CD4-positive, alpha-beta memory T cell (primary cell): ENCODE measurements around the gene AVP. TPM values are rescaled to one million over a fixed set of nuclear protein-coding genes. Genes with fewer than 3 reads are reported as not detected.

Experiments used
- CTCF ChIA-PET: fragments of 350-600 bp; sonication (Branson Sonifier 250); formaldehyde crosslinking; loops from one replicate; lab custom pipeline; 2021; ENCODE audit warnings: inconsistent platforms; ENCODE audit not compliant: partially characterized antibody; lab: Charles Lee
- POLR2A ChIA-PET: fragments of 350-600 bp; sonication (Branson Sonifier 250); formaldehyde crosslinking; loops from one replicate; lab custom pipeline; 2021; ENCODE audit not compliant: partially characterized antibody; lab: Charles Lee
- DNase-seq, 5 donors: peaks; one replicate each; pipeline versions ENCODE4 v3.0.0 to v3.0.0-alpha.2; 2020 to 2022; ENCODE audit warnings: mixed read lengths in 1 of 5
- H3K27ac ChIP-seq: one replicate; pipeline ENCODE4 v1.7.0; 2013; ENCODE audit warnings: low read depth, low read length
- H3K27me3 ChIP-seq: 2 replicates; pipeline ENCODE4 v1.7.0; 2013; ENCODE audit warnings: mild to moderate bottlenecking, low read length, moderate library complexity; ENCODE audit not compliant: insufficient read depth
- H3K36me3 ChIP-seq: 2 replicates; pipeline ENCODE4 v1.7.0; 2013; ENCODE audit warnings: mild to moderate bottlenecking, low read length, moderate library complexity; ENCODE audit not compliant: insufficient read depth
- H3K4me1 ChIP-seq: 2 replicates; pipeline ENCODE4 v1.7.0; 2013; ENCODE audit warnings: mild to moderate bottlenecking, low read length, moderate library complexity; ENCODE audit not compliant: insufficient read depth
- H3K4me3 ChIP-seq, 2 donors: one replicate each; pipeline ENCODE4 v1.7.0; 2013; ENCODE audit warnings: low read length in 2 of 2, mild to moderate bottlenecking in 1 of 2
- H3K9me3 ChIP-seq, 2 donors: one replicate each; pipeline ENCODE4 v1.7.0; 2013; ENCODE audit warnings: low read length in 2 of 2, control low read depth in 1 of 2; ENCODE audit not compliant: control insufficient read depth in 1 of 2
- H3K27ac Mint-ChIP-seq, 7 donors: one replicate each; pipeline ENCODE4 v1.8.0; 2020 to 2021; ENCODE audit warnings: mixed read lengths in 7 of 7, mild to moderate bottlenecking in 6 of 7, inconsistent platforms in 3 of 7, moderate library complexity in 3 of 7
- H3K27me3 Mint-ChIP-seq, 2 donors: one replicate each; pipeline ENCODE4 v1.8.0; 2020 to 2021; ENCODE audit warnings: mixed read lengths in 2 of 2
- H3K36me3 Mint-ChIP-seq, 2 donors: one replicate each; pipeline ENCODE4 v1.8.0; 2020 to 2021; ENCODE audit warnings: mixed read lengths in 2 of 2, inconsistent platforms in 1 of 2, mild to moderate bottlenecking in 1 of 2
- H3K4me1 Mint-ChIP-seq, 4 donors: one replicate each; pipeline ENCODE4 v1.8.0; 2020 to 2021; ENCODE audit warnings: mixed read lengths in 4 of 4, mild to moderate bottlenecking in 1 of 4
- H3K4me3 Mint-ChIP-seq, 8 donors: one replicate each; pipeline ENCODE4 v1.8.0; 2020 to 2021; ENCODE audit warnings: mixed read lengths in 8 of 8, mild to moderate bottlenecking in 7 of 8, moderate library complexity in 6 of 8, inconsistent platforms in 3 of 8
- H3K9me3 Mint-ChIP-seq, 8 donors: one replicate each; pipeline ENCODE4 v1.8.0; 2020 to 2021; ENCODE audit warnings: mixed read lengths in 8 of 8, mild to moderate bottlenecking in 5 of 8, inconsistent platforms in 3 of 8, moderate library complexity in 1 of 8
- intact Hi-C: fragments of 100-400 bp; cut with micrococcal nuclease; formaldehyde crosslinking; loops from one replicate; pipeline ENCODE4 v1.15.1; 2023
- polyA plus RNA-seq, 2 donors: library from polyadenylated mRNA; unstranded; fragments of 300-500 nt; fragmentation: Illumina TruSeq; gene quantifications; one replicate each; pipeline ENCODE4 v1.2.3, GENCODE V29; 2021
- total RNA-seq, 2 experiments: library from RNA; stranded (reverse); gene quantifications; one replicate each; pipeline ENCODE4 v1.2.3, GENCODE V29; 2021

The AVP gene
- total and polyA plus RNA-seq, 4 experiments from 2014 or later, result not detected

- ChIA-PET POLR2A (interaction anchor here (0.7 to 3.5 kb wide), 9 partner anchors 8 to 131 kb away, joined by 3 to 22 read pairs (median 6); partner anchors contain the start of genes FASTKD5, ITPA, OXT and UBOX5), CTCF (interaction anchor here (0.9 kb wide), 1 partner anchor 40 kb away, joined by 3 read pairs; no protein-coding TSS in a partner anchor)
- H3K4me3 Mint-ChIP-seq, result peak overlapping the region in 7 of 8 donors; percentile 31 to 81 (median 69)
- H3K4me1 ChIP-seq, result peaks cover 16% of the 10 kb centered on the region
- H3K27me3 ChIP-seq, result peaks cover 6% of the 10 kb centered on the region
- H3K27ac Mint-ChIP-seq, result peak overlapping the region; percentile 70 to 97 (median 88)
- H3K4me3 ChIP-seq, result no peak overlapping the region
- no peaks in the 10 kb centered on the region for H3K9me3 ChIP-seq
- no peaks in the 10 kb centered on the region for H3K36me3 ChIP-seq
- no peaks in the 10 kb centered on the region for H3K9me3 Mint-ChIP-seq
- peak; percentile 31 to 63 (median 47) for DNase-seq
- intact Hi-C loops, result loop anchor here (2.0 kb wide), 2 partner anchors 21 kb away; no protein-coding TSS in a partner anchor
- H3K4me1 Mint-ChIP-seq, result peaks cover 9 to 26% (median 12%) of the 10 kb centered on the region in 4 donors
- no peaks in the 10 kb centered on the region for H3K36me3 Mint-ChIP-seq
- peak overlapping the region; percentile 25 for H3K27ac ChIP-seq
- peaks cover 4 to 17% of the 10 kb centered on the region in 2 donors for H3K27me3 Mint-ChIP-seq
Measured at GRCh38 chr20:3093861-3094361, 9.4 kb upstream of the AVP start.

- Mint-ChIP-seq H3K27ac (peak overlapping the region; percentile 88 to 98 (median 94)), H3K4me1 (peaks cover 9 to 26% (median 12%) of the 10 kb centered on the region in 4 donors), H3K9me3 (peaks cover 0 to 2% (median 0%) of the 10 kb centered on the region in 8 donors), H3K36me3 (no peaks in the 10 kb centered on the region), H3K4me3 (peak overlapping the region; percentile 86 to 93 (median 91)), H3K27me3 (peaks cover 4 to 21% of the 10 kb centered on the region in 2 donors)
- Histone ChIP-seq H3K4me1 (peaks cover 16% of the 10 kb centered on the region), H3K36me3 (no peaks in the 10 kb centered on the region), H3K27me3 (peaks cover 6% of the 10 kb centered on the region), H3K4me3 (no peak overlapping the region), H3K27ac (peak overlapping the region; percentile 39), H3K9me3 (no peaks in the 10 kb centered on the region)
- intact Hi-C loops, result loop anchor here (2.0 kb wide), 2 partner anchors 20 to 22 kb away; no protein-coding TSS in a partner anchor
- POLR2A ChIA-PET, result interaction anchor here (0.7 to 3.5 kb wide), 15 partner anchors 9 to 132 kb away, joined by 3 to 22 read pairs (median 6); partner anchors contain the start of genes FASTKD5, ITPA, OXT and UBOX5
- peak; percentile 26 to 54 (median 40) for DNase-seq
- CTCF ChIA-PET, result interaction anchor here (0.7 to 1.2 kb wide), 4 partner anchors 15 to 405 kb away, joined by 3 to 4 read pairs (median 3); no protein-coding TSS in a partner anchor
Measured at GRCh38 chr20:3092611-3093379, 8.3 kb upstream of the AVP start.

- DNase-seq, result no peak
- Mint-ChIP-seq H3K4me3 (peak overlapping the region in 1 of 8 donors; percentile 51), H3K36me3 (no peaks in the 10 kb centered on the region), H3K4me1 (peaks cover 9 to 26% (median 12%) of the 10 kb centered on the region in 4 donors), H3K27ac (peak overlapping the region in 2 of 7 donors; percentile 67 to 72), H3K9me3 (peaks cover 0 to 2% (median 0%) of the 10 kb centered on the region in 8 donors), H3K27me3 (peaks cover 4 to 21% of the 10 kb centered on the region in 2 donors)
- Histone ChIP-seq H3K27me3 (peaks cover 6% of the 10 kb centered on the region), H3K9me3 (no peaks in the 10 kb centered on the region), H3K27ac (no peak overlapping the region), H3K4me1 (peaks cover 16% of the 10 kb centered on the region), H3K4me3 (no peak overlapping the region), H3K36me3 (no peaks in the 10 kb centered on the region)
- CTCF ChIA-PET, result no interaction called here
- intact Hi-C loops, result no loop called here
- POLR2A ChIA-PET, result no interaction called here
Measured at GRCh38 chr20:3090565-3090964, 6.0 kb upstream of the AVP start.

- no peak overlapping the region for H3K4me3 Mint-ChIP-seq
Measured at GRCh38 chr20:3088031-3088430, 3.5 kb upstream of the AVP start.

GRCh38 chr20:3085571-3086072 lies 1.1 kb upstream of the AVP start:
- intact Hi-C loops, result no loop called here
- Histone ChIP-seq H3K4me1 (peaks cover 6% of the 10 kb centered on the region), H3K9me3 (no peaks in the 10 kb centered on the region), H3K4me3 (no peak overlapping the region), H3K36me3 (no peaks in the 10 kb centered on the region), H3K27me3 (peaks cover 21% of the 10 kb centered on the region), H3K27ac (no peak overlapping the region)
- ChIA-PET POLR2A (interaction anchor here (0.8 kb wide), 1 partner anchor 12 kb away, joined by 3 read pairs; no protein-coding TSS in a partner anchor), CTCF (interaction anchor here (1.4 to 2.3 kb wide), 2 partner anchors 29 kb away, joined by 4 to 7 read pairs; no protein-coding TSS in a partner anchor)
- no peak for DNase-seq
- H3K36me3 Mint-ChIP-seq, result no peaks in the 10 kb centered on the region
- H3K4me3 Mint-ChIP-seq, result no peak overlapping the region
- peaks cover 19 to 43% of the 10 kb centered on the region in 2 donors for H3K27me3 Mint-ChIP-seq
- peaks cover 0 to 13% (median 2%) of the 10 kb centered on the region in 4 donors for H3K4me1 Mint-ChIP-seq
- no peak overlapping the region for H3K27ac Mint-ChIP-seq
- peaks cover 0 to 2% (median 0%) of the 10 kb centered on the region in 8 donors for H3K9me3 Mint-ChIP-seq

More at GRCh38 chr20:3088031-3088430, 3.5 kb upstream of the AVP start:
- no peak for DNase-seq
- no peaks in the 10 kb centered on the region for H3K9me3 ChIP-seq
- H3K4me1 Mint-ChIP-seq, result peaks cover 5 to 14% (median 8%) of the 10 kb centered on the region in 4 donors
- intact Hi-C loops, result no loop called here
- H3K27ac Mint-ChIP-seq, result no peak overlapping the region
- H3K27me3 ChIP-seq, result peaks cover 13% of the 10 kb centered on the region
- CTCF ChIA-PET, result interaction anchor here (0.9 to 2.3 kb wide), 3 partner anchors 9 to 26 kb away, joined by 3 to 7 read pairs (median 4); no protein-coding TSS in a partner anchor
- no peaks in the 10 kb centered on the region for H3K36me3 Mint-ChIP-seq
- peaks cover 10% of the 10 kb centered on the region for H3K4me1 ChIP-seq
- peaks cover 0 to 2% (median 0%) of the 10 kb centered on the region in 8 donors for H3K9me3 Mint-ChIP-seq
- H3K27ac ChIP-seq, result no peak overlapping the region
- POLR2A ChIA-PET, result no interaction called here
- H3K36me3 ChIP-seq, result no peaks in the 10 kb centered on the region
- H3K27me3 Mint-ChIP-seq, result peaks cover 8 to 36% of the 10 kb centered on the region in 2 donors
- H3K4me3 ChIP-seq, result no peak overlapping the region

GRCh38 chr20:3084986-3085360 lies 449 bp upstream of the AVP start:
- peaks cover 0 to 7% (median 0%) of the 10 kb centered on the region in 4 donors for H3K4me1 Mint-ChIP-seq
- CTCF ChIA-PET, result interaction anchor here (1.4 kb wide), 1 partner anchor 28 kb away, joined by 4 read pairs; no protein-coding TSS in a partner anchor

More at GRCh38 chr20:3084986-3085360, 449 bp upstream of the AVP start:
- Histone ChIP-seq H3K4me1 (peaks cover 6% of the 10 kb centered on the region), H3K27me3 (peaks cover 16% of the 10 kb centered on the region), H3K9me3 (no peaks in the 10 kb centered on the region), H3K4me3 (no peak overlapping the region), H3K27ac (no peak overlapping the region), H3K36me3 (no peaks in the 10 kb centered on the region)
- peaks cover 0 to 2% (median 0%) of the 10 kb centered on the region in 8 donors for H3K9me3 Mint-ChIP-seq
- no peak overlapping the region for H3K4me3 Mint-ChIP-seq
- intact Hi-C loops, result no loop called here
- H3K36me3 Mint-ChIP-seq, result no peaks in the 10 kb centered on the region
- peaks cover 20 to 41% of the 10 kb centered on the region in 2 donors for H3K27me3 Mint-ChIP-seq
- POLR2A ChIA-PET, result no interaction called here
- no peak overlapping the region for H3K27ac Mint-ChIP-seq
- no peak for DNase-seq
